Aorta (tissue), 5 donors: ENCODE results near the gene KRT75. TPM values are rescaled to one million over a fixed set of nuclear protein-coding genes. Genes with fewer than 3 reads are reported as not detected.

Experiments used
- ATAC-seq: fragments of 200-7000 bp; cut with Tn5 transposase; one replicate; pipeline ENCODE4 v1.9.1; 2022; ENCODE audit warnings: moderate library complexity; ENCODE audit not compliant: low FRiP score
- DNase-seq, 2 donors: peaks; one replicate each; pipeline ENCODE4 v3.0.0-alpha.2; 2020
- H3K27ac ChIP-seq, 2 donors: one replicate each; pipeline ENCODE4 v1.5.1; 2013; ENCODE audit warnings: low read length in 2 of 2, mild to moderate bottlenecking in 2 of 2, moderate library complexity in 2 of 2, control low read depth in 1 of 2, inconsistent platforms in 1 of 2, low read depth in 1 of 2
- H3K27me3 ChIP-seq, 2 donors: one replicate each; pipeline ENCODE4 v1.6.1; 2013; ENCODE audit warnings: control low read depth in 1 of 2, low read length in 1 of 2, mild to moderate bottlenecking in 1 of 2, moderate library complexity in 1 of 2; ENCODE audit not compliant: insufficient read depth in 2 of 2, control insufficient read depth in 1 of 2
- H3K36me3 ChIP-seq, 2 donors: one replicate each; pipeline ENCODE4 v1.6.1; 2013; ENCODE audit warnings: control low read depth in 1 of 2, low read length in 1 of 2, mild to moderate bottlenecking in 1 of 2; ENCODE audit not compliant: insufficient read depth in 2 of 2, control insufficient read depth in 1 of 2
- H3K4me1 ChIP-seq, 2 donors: one replicate each; pipeline ENCODE4 v1.6.1; 2013; ENCODE audit warnings: low read length in 2 of 2, control low read depth in 1 of 2, mild to moderate bottlenecking in 1 of 2, moderate library complexity in 1 of 2; ENCODE audit not compliant: insufficient read depth in 2 of 2, control insufficient read depth in 1 of 2
- H3K4me3 ChIP-seq, 2 donors: one replicate each; pipeline ENCODE4 v1.5.1; 2013; ENCODE audit warnings: low read length in 2 of 2, control low read depth in 1 of 2, mild to moderate bottlenecking in 1 of 2
- H3K9me3 ChIP-seq: one replicate; pipeline ENCODE4 v1.6.1; 2013; ENCODE audit warnings: mild to moderate bottlenecking, low read length; ENCODE audit not compliant: control insufficient read depth
- WGBS, 2 donors: extraction: QIAGEN DNeasy Blood & Tissue Kit; methylation state at CpG; one replicate each; pipeline ENCODE4 v1.1.7; 2013; 5-methylcytosine and 5-hydroxymethylcytosine counted together
- intact Hi-C, 2 donors: fragments of 100-400 bp; cut with DNase I; formaldehyde crosslinking; loops; one replicate each; pipeline versions ENCODE4 v1.14.2 to v1.15.0; 2022
- polyA plus RNA-seq, 2 donors: library from polyadenylated mRNA; stranded (reverse); fragments of 200-250 nt; gene quantifications; one replicate each; pipeline ENCODE4 v1.2.3, GENCODE V29; 2013
- total RNA-seq, 2 donors: library from RNA; stranded (reverse); fragmentation: NEBNext Ultra II Directional; extraction: Animal tissue kit (Norgen Biotek cat#: 25700); gene quantifications; one replicate each; pipeline ENCODE4 v1.2.1, GENCODE V29; 2021
- donor health status: healthy with polysubstance abuse.
- donor health status: Bipolar disorder and iron deficiency.
- donor health status: DM: no; HTN: no; CAD: no.
- donor health status: DM: no; HTN: no; CAD: no.
- donor health status: DM: yes; HTN: yes; CAD: no.

KRT75 gene
- total and polyA plus RNA-seq, 4 donors, result not detected

GRCh38 chr12:52426034-52426433 lies 8.1 kb downstream of the KRT75 start:
- no peak for DNase-seq
- no peaks in the 10 kb centered on the region for H3K4me1 ChIP-seq

GRCh38 chr12:52425466-52425865 lies 8.7 kb downstream of the KRT75 start:
- Histone ChIP-seq H3K27ac (no peak overlapping the region), H3K27me3 (no peaks in the 10 kb centered on the region), H3K9me3 (no peaks in the 10 kb centered on the region), H3K36me3 (no peaks in the 10 kb centered on the region), H3K4me1 (no peaks in the 10 kb centered on the region), H3K4me3 (no peak overlapping the region)
- intact Hi-C loops, result no loop called here
- ATAC-seq (no peak), DNase-seq (no peak)
- WGBS, 2 donors, result 94 to 98% methylated on average over 5 of the region's 5 CpGs

More at GRCh38 chr12:52426034-52426433, 8.1 kb downstream of the KRT75 start:
- Histone ChIP-seq H3K4me3 (no peak overlapping the region), H3K9me3 (no peaks in the 10 kb centered on the region), H3K27ac (no peak overlapping the region), H3K36me3 (no peaks in the 10 kb centered on the region), H3K27me3 (no peaks in the 10 kb centered on the region)
- intact Hi-C loops, result no loop called here
- ATAC-seq, result no peak
- 83 to 87% methylated on average over 2 of the region's 2 CpGs for WGBS, 2 donors

- Histone ChIP-seq H3K9me3 (no peaks in the 10 kb centered on the region), H3K27ac (no peak overlapping the region), H3K4me1 (no peaks in the 10 kb centered on the region), H3K27me3 (no peaks in the 10 kb centered on the region), H3K36me3 (no peaks in the 10 kb centered on the region), H3K4me3 (no peak overlapping the region)
- no peak for DNase-seq
- peak; percentile 61 for ATAC-seq
- intact Hi-C loops, result no loop called here
- WGBS, 2 donors, result 12 to 18% methylated on average over 11 of the region's 11 CpGs
These were observed 10.3 kb downstream of the KRT75 start for GRCh38 chr12:52423661-52424500.

- WGBS, 2 donors, result 82 to 94% methylated on average over 6 of the region's 6 CpGs
- Histone ChIP-seq H3K9me3 (no peaks in the 10 kb centered on the region), H3K4me1 (no peaks in the 10 kb centered on the region), H3K36me3 (no peaks in the 10 kb centered on the region), H3K4me3 (no peak overlapping the region), H3K27ac (no peak overlapping the region), H3K27me3 (no peaks in the 10 kb centered on the region)
- intact Hi-C loops, result no loop called here
- ATAC-seq (no peak), DNase-seq (no peak)
These were observed 11.1 kb downstream of the KRT75 start for GRCh38 chr12:52423035-52423434.

GRCh38 chr12:52419656-52420055 lies 14.5 kb downstream of the KRT75 start:
- H3K27me3 ChIP-seq, result no peaks in the 10 kb centered on the region
- intact Hi-C loops, result no loop called here
- ATAC-seq (no peak), DNase-seq (no peak)
- no peaks in the 10 kb centered on the region for H3K36me3 ChIP-seq
- no peaks in the 10 kb centered on the region for H3K9me3 ChIP-seq
- H3K27ac ChIP-seq, result no peak overlapping the region
- H3K4me3 ChIP-seq, result no peak overlapping the region
- WGBS, 2 donors, result 89 to 100% methylated on average over 1 of the region's 1 CpG
- H3K4me1 ChIP-seq, result no peaks in the 10 kb centered on the region

DNA sequence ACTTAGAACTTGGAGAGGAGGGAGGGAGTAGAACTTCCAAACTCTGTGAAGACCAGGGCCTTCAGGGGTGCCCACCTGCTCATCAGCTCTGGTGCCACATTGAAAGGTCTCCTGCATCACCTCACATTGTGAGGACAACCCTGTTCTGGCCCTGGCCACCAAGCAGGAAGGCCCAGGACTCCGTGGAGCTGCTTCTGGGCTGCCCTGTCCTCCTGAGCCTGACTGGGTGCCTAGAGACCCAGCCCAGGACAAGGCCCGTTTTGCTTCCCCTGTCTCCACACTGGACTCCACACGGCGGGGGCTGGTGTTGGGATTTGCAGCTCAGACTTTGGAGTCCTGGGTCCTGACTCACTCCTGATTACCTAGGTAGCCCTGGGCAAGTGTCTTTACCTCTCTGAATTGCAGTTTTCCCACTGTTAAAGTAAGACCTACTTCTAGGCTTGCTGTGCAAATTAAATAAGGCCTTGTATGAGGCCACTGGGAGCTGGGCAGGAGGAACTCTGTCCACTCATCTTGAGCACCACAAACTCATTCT lies 15.5 kb downstream of the KRT75 start:
- H3K4me3 ChIP-seq, result no peak overlapping the region
- H3K27me3 ChIP-seq, result no peaks in the 10 kb centered on the region
- intact Hi-C loops, result no loop called here

GRCh38 chr12:52417740-52418139 lies 16.4 kb downstream of the KRT75 start:
- no peaks in the 10 kb centered on the region for H3K9me3 ChIP-seq
- no peak overlapping the region for H3K4me3 ChIP-seq
- WGBS, 2 donors, result 91 to 98% methylated on average over 2 of the region's 2 CpGs
- no peak overlapping the region for H3K27ac ChIP-seq
- DNase-seq, result no peak
- no peaks in the 10 kb centered on the region for H3K36me3 ChIP-seq
- no peak for ATAC-seq
- intact Hi-C loops, result no loop called here
- no peaks in the 10 kb centered on the region for H3K4me1 ChIP-seq
- H3K27me3 ChIP-seq, result no peaks in the 10 kb centered on the region

More for the DNA sequence above, 15.5 kb downstream of the KRT75 start:
- H3K9me3 ChIP-seq, result no peaks in the 10 kb centered on the region
- no peaks in the 10 kb centered on the region for H3K36me3 ChIP-seq
- no peak overlapping the region for H3K27ac ChIP-seq
- 89 to 92% methylated on average over 4 of the region's 4 CpGs for WGBS, 2 donors
- no peaks in the 10 kb centered on the region for H3K4me1 ChIP-seq
- DNase-seq (no peak), ATAC-seq (no peak)

DNA sequence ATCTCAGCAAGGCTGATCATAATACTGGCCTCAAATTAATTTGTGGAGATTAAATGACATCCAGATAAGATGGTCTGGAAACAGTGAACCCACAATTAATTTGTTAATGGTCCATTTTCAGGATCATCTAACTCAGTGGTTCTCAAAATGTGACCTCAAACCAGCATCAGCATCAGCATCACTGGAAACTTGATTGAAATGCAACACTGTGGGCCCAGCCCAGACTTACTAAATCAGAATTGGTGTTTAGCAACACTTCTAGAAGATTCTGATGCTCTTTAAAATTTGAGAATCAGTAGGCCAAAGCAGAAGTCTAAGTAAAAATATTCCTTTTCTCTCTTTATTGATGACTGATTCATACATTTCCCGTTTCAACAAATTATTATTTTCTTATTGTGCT lies 17.4 kb downstream of the KRT75 start:
- DNase-seq (no peak), ATAC-seq (no peak)
- Histone ChIP-seq H3K4me3 (no peak overlapping the region), H3K27me3 (no peaks in the 10 kb centered on the region), H3K9me3 (no peaks in the 10 kb centered on the region), H3K27ac (no peak overlapping the region), H3K36me3 (no peaks in the 10 kb centered on the region), H3K4me1 (no peaks in the 10 kb centered on the region)
- 93 to 96% methylated on average over 1 of the region's 1 CpG for WGBS, 2 donors
- intact Hi-C loops, result no loop called here
